Measurements from ENCODE around the gene RABAC1.
A peak's percentile ranks its signal among the peaks of the same experiment; 100 is the strongest.
"Not testable (repeated sequence)": the region's sequence is repeated elsewhere in the genome, so short reads cannot be mapped to it uniquely, and the experiment has no call there.

Gene RABAC1

GRCh38 chr19:41959056-41960053 is at the start of gene RABAC1:
RABAC1 (minus strand) TSS chr19:41959321; CDS start chr19:41959292, 29 bp downstream.
- peak; percentile 96 for DNase-seq (ENCODE audit: low spot score)

- DNase-seq (ENCODE audit: low spot score): no peak
Observed at GRCh38 chr19:42006569-42006968, 47.4 kb upstream of the RABAC1 start.

GRCh38 chr19:42005504-42005903 is 46.4 kb upstream of the RABAC1 start:
- no peak for DNase-seq (ENCODE audit: low spot score)

- DNase-seq (ENCODE audit: low spot score): no peak
Observed at GRCh38 chr19:42003506-42004294, 44.6 kb upstream of the RABAC1 start.

- DNase-seq (ENCODE audit: low spot score): no peak
Observed at GRCh38 chr19:41999878-42000208, 40.7 kb upstream of the RABAC1 start.

GRCh38 chr19:41999071-41999877 is 40.2 kb upstream of the RABAC1 start:
- DNase-seq (ENCODE audit: low spot score): no peak

GRCh38 chr19:41998246-41999020 is 39.3 kb upstream of the RABAC1 start:
- DNase-seq (ENCODE audit: low spot score): peak; percentile 44

GRCh38 chr19:41997851-41998229 is 38.7 kb upstream of the RABAC1 start:
- peak; percentile 55 for DNase-seq (ENCODE audit: low spot score)

- DNase-seq (ENCODE audit: low spot score): peak; percentile 40
Observed at GRCh38 chr19:41997121-41997850, 38.2 kb upstream of the RABAC1 start.

GRCh38 chr19:41995959-41996797 is 37.1 kb upstream of the RABAC1 start:
- peak; percentile 53 for DNase-seq (ENCODE audit: low spot score)

- no peak for DNase-seq (ENCODE audit: low spot score)
Observed at GRCh38 chr19:41994994-41995958, 36.2 kb upstream of the RABAC1 start.

GRCh38 chr19:41994521-41994971 is 35.4 kb upstream of the RABAC1 start:
- peak; percentile 22 for DNase-seq (ENCODE audit: low spot score)

GRCh38 chr19:41993612-41994483 is 34.7 kb upstream of the RABAC1 start, which contains the start of gene ATP1A3:
ATP1A3 (minus strand) TSS chr19:41994230; CDS start chr19:41994076, 154 bp downstream.
- DNase-seq (ENCODE audit: low spot score): peak; percentile 89

- not testable (repeated sequence) for DNase-seq (ENCODE audit: low spot score)
Observed at GRCh38 chr19:41991925-41992569, 32.9 kb upstream of the RABAC1 start.

GRCh38 chr19:41991025-41991424 is 31.9 kb upstream of the RABAC1 start:
- DNase-seq (ENCODE audit: low spot score): no peak

GRCh38 chr19:41990615-41991014 is 31.5 kb upstream of the RABAC1 start:
- DNase-seq (ENCODE audit: low spot score): no peak

GRCh38 chr19:41990028-41990427 is 30.9 kb upstream of the RABAC1 start:
- no peak for DNase-seq (ENCODE audit: low spot score)
